DMS153 treated with DMSO at 0.1 percent for 48 hours (cell line): ENCODE measurements around the gene RAB31.
A peak's percentile ranks its signal among the peaks of the same experiment; 100 is the strongest.

Source experiments
- DNase-seq: peaks from one replicate; lab custom pipeline; 2025; ENCODE audit not compliant: unreplicated experiment; lab: John Stamatoyannopoulos, UW

Gene RAB31

GRCh38 chr18:9831723-9832199 lies 123.7 kb downstream of the RAB31 start:
- no peak for DNase-seq

- DNase-seq, result no peak
These were observed 124.8 kb downstream of the RAB31 start for GRCh38 chr18:9832871-9833270.

- DNase-seq, result no peak
These were observed 126.5 kb downstream of the RAB31 start for GRCh38 chr18:9834551-9834950.

- peak; percentile 15 for DNase-seq
These were observed 127.1 kb downstream of the RAB31 start for GRCh38 chr18:9835113-9835755.

- DNase-seq, result no peak
These were observed 127.7 kb downstream of the RAB31 start for GRCh38 chr18:9835825-9836224.

- DNase-seq, result no peak
These were observed 130.2 kb downstream of the RAB31 start for GRCh38 chr18:9838144-9838877.

GRCh38 chr18:9839211-9839610 lies 131.1 kb downstream of the RAB31 start:
- no peak for DNase-seq

- DNase-seq, result no peak
These were observed 131.8 kb downstream of the RAB31 start for GRCh38 chr18:9839853-9840252.

GRCh38 chr18:9841752-9842151 lies 133.7 kb downstream of the RAB31 start:
- DNase-seq, result no peak

- no peak for DNase-seq
These were observed 134.3 kb downstream of the RAB31 start for GRCh38 chr18:9842448-9842847.

- DNase-seq, result no peak
These were observed 137.2 kb downstream of the RAB31 start for GRCh38 chr18:9845256-9845655.

- DNase-seq, result no peak
These were observed 138.2 kb downstream of the RAB31 start for GRCh38 chr18:9846162-9846925.

GRCh38 chr18:9848170-9848879 lies 140.2 kb downstream of the RAB31 start:
- DNase-seq, result no peak

GRCh38 chr18:9849407-9850283 lies 141.5 kb downstream of the RAB31 start:
- no peak for DNase-seq

GRCh38 chr18:9850309-9850708 lies 142.2 kb downstream of the RAB31 start:
- DNase-seq, result no peak

- no peak for DNase-seq
These were observed 143.4 kb downstream of the RAB31 start for GRCh38 chr18:9851511-9851910.

- no peak for DNase-seq
These were observed 144.4 kb downstream of the RAB31 start for GRCh38 chr18:9852266-9853081.

GRCh38 chr18:9854801-9855676 lies 146.9 kb downstream of the RAB31 start:
- DNase-seq, result no peak
